Measurements from ENCODE around the gene CDC27.
"Not testable (repeated sequence)": the region's sequence is repeated elsewhere in the genome, so short reads cannot be mapped to it uniquely, and the experiment has no call there.

CDC27 gene

GRCh38 chr17:47219621-47220475 lies 30.8 kb upstream of the CDC27 start:
- DNase-seq (ENCODE audit: low spot score): no peak

- peak; percentile 68 for DNase-seq (ENCODE audit: low spot score)
These were observed 29.9 kb upstream of the CDC27 start for GRCh38 chr17:47218896-47219430.

GRCh38 chr17:47217279-47217678 lies 28.2 kb upstream of the CDC27 start:
- not testable (repeated sequence) for DNase-seq (ENCODE audit: low spot score)

- DNase-seq (ENCODE audit: low spot score): not testable (repeated sequence)
These were observed 27.7 kb upstream of the CDC27 start for GRCh38 chr17:47216821-47217220.

GRCh38 chr17:47214931-47215330 lies 25.8 kb upstream of the CDC27 start:
- DNase-seq (ENCODE audit: low spot score): no peak

GRCh38 chr17:47213540-47213939 lies 24.4 kb upstream of the CDC27 start:
- DNase-seq (ENCODE audit: low spot score): no peak

GRCh38 chr17:47212458-47212857 lies 23.4 kb upstream of the CDC27 start:
- no peak for DNase-seq (ENCODE audit: low spot score)

GRCh38 chr17:47210779-47211178 lies 21.7 kb upstream of the CDC27 start:
- peak; percentile 59 for DNase-seq (ENCODE audit: low spot score)

GRCh38 chr17:47210105-47210504 lies 21.0 kb upstream of the CDC27 start:
- DNase-seq (ENCODE audit: low spot score): peak; percentile 64

GRCh38 chr17:47209499-47209898 lies 20.4 kb upstream of the CDC27 start:
- no peak for DNase-seq (ENCODE audit: low spot score)

- peak; percentile 66 for DNase-seq (ENCODE audit: low spot score)
These were observed 19.8 kb upstream of the CDC27 start, which contains the start of gene MYL4 for GRCh38 chr17:47208744-47209488. Gene MYL4 (plus strand): TSS chr17:47209348. CDS start chr17:47209423, 75 bp downstream.

- no peak for DNase-seq (ENCODE audit: low spot score)
These were observed 18.3 kb upstream of the CDC27 start for GRCh38 chr17:47207143-47208067.

- no peak for DNase-seq (ENCODE audit: low spot score)
These were observed 16.4 kb upstream of the CDC27 start for GRCh38 chr17:47205419-47205963.

GRCh38 chr17:47204722-47205418 lies 15.8 kb upstream of the CDC27 start:
- DNase-seq (ENCODE audit: low spot score): no peak

GRCh38 chr17:47203984-47204721 lies 15.1 kb upstream of the CDC27 start:
- no peak for DNase-seq (ENCODE audit: low spot score)

GRCh38 chr17:47201166-47201565 lies 12.1 kb upstream of the CDC27 start:
- no peak for DNase-seq (ENCODE audit: low spot score)

- DNase-seq (ENCODE audit: low spot score): no peak
These were observed 11.2 kb upstream of the CDC27 start for GRCh38 chr17:47200325-47200664.

GRCh38 chr17:47199627-47200324 lies 10.7 kb upstream of the CDC27 start:
- DNase-seq (ENCODE audit: low spot score): no peak

GRCh38 chr17:47197821-47198220 lies 8.7 kb upstream of the CDC27 start:
- DNase-seq (ENCODE audit: low spot score): peak; percentile 71

Data from hematopoietic multipotent progenitor cell treated with erythropoietin and hydrocortisone succinate and interleukin-3 and kit ligand, for 17 days (in vitro differentiated cells).